NCI-H187 (cell line): ENCODE results near the gene CACNA1D.

Experiments used
- DNase-seq, 2 experiments: peaks; one replicate each; lab custom pipeline; 2025; lab: John Stamatoyannopoulos, UW

CACNA1D gene

DNA sequence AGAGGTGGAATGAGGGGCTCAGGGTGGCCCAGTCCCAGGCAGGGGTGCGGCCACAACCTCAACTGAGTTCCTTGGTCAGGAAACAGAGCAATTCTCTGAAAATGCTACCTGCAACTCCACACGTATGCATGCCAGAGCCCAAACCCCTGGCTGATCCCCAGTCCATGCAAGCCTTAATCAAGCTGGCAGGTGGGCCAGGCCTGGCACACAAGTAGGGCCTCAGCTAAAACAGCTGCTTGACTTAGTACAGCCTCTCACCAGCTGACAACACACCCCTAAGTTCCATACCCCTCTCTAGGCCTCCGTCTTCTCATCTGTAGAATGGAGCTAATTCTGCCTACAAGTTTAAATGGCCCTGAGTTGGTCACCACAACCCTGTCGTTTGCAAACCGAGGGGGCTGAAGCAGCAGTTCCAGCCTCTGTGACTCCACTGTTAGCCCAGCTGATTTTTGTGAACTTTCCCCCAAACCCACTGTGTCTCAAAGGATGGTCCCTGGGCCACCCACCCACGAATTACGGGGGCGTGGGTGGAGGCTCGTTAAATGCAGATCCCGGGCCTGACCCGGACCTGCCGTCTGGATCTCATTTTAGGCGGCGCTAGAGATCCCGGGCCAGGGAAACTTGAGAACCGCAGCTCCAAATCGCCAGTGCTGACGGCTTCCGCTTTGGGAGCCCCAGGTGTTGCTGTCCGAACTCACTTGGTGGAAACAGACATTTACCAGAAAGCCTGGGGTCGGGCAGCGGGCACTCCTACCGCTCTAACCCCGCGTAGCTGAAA lies 350.9 kb downstream of the CACNA1D start:
- no peak for DNase-seq

DNA sequence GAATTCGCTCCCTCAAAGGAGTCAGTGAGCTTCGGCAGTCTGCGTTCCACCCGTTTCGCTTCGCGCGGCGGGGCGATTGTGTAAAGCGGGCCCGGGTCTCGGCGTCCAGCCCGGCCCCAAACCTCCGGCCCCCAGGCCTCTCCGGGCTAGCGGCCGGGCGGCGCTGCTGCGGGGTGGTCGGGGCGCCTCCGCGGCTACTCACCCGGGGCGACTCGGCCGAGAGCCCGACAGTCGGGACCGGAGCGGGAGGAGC lies 351.4 kb downstream of the CACNA1D start:
- DNase-seq = no peak

- no peak for DNase-seq
Measured at GRCh38 chr3:53846134-53846850, 351.9 kb downstream of the CACNA1D start, which contains the start of the genes CHDH and IL17RB. Gene CHDH, minus strand, starts transcription at chr3:53846419. Its CDS starts 22,411 bp downstream, at chr3:53824008. Gene IL17RB, plus strand, starts transcription at chr3:53846568. Its CDS starts 21 bp downstream, at chr3:53846589.

GRCh38 chr3:53846851-53847155 lies 352.4 kb downstream of the CACNA1D start:
- no peak for DNase-seq

DNA sequence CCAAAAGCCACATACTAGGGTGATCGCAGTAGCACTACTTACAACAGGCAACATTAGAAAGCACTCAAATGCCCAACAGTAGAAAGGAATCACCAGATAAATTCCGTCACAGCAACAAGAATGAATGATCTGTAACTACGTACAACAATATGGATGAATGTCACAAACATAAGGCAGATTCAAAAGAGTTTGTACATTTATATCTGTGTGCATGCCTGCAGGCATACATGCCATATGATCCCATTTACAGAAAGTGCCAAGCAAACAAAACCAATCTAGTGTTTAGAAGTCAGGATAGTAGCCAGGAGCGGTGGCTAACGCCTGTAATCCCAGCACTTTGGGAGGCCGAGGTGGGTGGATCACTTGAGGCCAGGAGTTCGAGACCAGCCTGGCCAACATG lies 355.5 kb downstream of the CACNA1D start:
- no peak for DNase-seq

DNA sequence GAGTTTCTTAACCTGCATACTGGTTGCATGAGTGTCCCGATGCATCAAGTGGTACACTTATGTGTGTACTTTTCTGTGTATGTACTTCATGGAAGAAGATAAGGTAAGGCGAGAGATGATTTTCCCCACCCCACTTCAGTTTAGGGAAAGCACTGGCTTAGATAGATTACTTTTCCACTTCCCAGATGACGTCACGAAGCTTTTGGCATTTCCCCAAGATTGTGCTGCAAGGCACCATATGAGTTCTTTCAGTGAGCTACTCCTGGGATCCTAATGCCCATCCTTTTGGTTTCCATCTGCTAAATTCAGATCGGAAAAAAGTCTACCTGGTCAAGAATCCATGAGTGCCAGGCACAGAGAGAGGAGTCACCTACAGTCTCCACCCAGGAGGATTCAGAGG lies 356.5 kb downstream of the CACNA1D start:
- DNase-seq = no peak

DNA sequence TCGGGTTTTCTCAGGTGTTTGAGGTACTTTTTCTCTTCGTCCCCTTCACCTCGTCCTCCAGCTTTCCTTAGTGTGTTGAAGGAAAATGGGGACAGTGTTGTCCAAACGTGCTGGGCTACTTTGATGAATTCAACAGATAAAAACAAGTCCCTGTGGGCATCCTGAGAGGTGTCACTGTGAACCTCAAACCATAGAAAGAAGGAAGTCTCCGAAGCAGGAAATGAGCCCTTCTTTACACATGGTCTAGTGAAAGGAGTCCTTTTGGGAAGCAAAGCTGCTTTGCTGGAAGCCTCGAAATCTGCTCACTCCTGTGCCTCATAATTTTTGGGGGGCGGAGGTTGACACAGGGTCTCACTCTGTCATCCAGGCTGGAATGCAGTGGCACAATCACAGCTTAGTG lies 362.6 kb downstream of the CACNA1D start:
- DNase-seq = no peak

DNA sequence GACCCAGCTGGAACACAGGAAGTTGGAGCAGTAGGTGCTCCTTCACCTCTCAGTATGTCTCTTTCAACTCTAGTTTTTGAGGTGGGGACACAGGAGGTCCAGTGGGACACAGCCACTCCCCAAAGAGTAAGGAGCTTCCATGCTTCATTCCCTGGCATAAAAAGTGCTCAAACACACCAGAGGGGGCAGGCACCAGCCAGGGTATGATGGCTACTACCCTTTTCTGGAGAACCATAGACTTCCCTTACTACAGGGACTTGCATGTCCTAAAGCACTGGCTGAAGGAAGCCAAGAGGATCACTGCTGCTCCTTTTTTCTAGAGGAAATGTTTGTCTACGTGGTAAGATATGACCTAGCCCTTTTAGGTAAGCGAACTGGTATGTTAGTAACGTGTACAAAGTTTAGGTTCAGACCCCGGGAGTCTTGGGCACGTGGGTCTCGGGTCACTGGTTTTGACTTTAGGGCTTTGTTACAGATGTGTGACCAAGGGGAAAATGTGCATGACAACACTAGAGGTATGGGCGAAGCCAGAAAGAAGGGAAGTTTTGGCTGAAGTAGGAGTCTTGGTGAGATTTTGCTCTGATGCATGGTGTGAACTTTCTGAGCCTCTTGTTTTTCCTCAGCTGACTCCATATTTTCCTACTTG lies 363.8 kb downstream of the CACNA1D start:
- DNase-seq = no peak

GRCh38 chr3:53859178-53859577 lies 364.8 kb downstream of the CACNA1D start:
- DNase-seq = no peak

DNA sequence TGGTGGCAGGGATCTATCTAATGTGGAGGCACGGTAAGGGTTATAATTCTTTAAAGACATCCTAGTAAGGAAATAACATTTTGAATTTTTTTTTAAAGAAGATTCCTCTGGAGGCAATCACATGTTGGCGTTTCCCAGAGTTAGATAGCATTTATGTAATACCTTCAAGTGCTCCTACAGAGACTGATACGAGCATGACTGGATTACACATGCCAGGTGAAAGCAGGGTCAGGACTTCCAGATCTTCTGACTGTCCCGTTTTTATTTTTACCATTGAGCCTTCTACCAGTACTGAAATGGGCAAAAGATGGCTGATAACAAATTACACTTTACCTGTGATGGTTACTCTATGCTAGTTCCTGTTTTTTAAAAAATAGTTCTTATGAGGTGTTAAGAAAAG lies 365.8 kb downstream of the CACNA1D start:
- DNase-seq = no peak

GRCh38 chr3:53862241-53862640 lies 367.8 kb downstream of the CACNA1D start:
- DNase-seq = no peak

DNA sequence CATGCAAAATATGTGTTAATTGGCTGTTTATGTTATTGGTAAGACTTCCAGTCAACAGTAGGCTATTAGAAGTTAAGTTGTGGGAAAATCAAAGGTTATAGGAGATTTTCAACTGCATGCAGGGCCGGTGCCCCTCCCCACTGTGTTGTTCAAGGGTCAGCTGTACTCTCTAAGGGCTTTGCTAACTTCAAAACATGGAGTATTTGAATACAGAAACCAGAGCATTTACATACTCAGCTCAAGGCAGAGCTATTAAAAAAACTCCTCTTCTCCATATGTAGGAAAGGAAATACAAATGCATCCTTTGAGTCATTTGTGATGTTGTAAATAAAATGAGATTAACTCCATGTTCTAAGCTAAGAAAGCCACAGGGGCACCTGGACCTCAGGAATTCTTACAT lies 368.7 kb downstream of the CACNA1D start:
- no peak for DNase-seq
